Esophagus squamous epithelium (tissue), 5 donors: ENCODE results near the gene PTPRD. TPM values are rescaled to one million over a fixed set of nuclear protein-coding genes. Genes with fewer than 3 reads are reported as not detected.

Experiments used
- DNase-seq: peaks from one replicate; lab custom pipeline; 2025; lab: John Stamatoyannopoulos, UW
- H3K27ac ChIP-seq, 4 donors: fragments of 200-600 bp; sonication (generic); one replicate each; pipeline ENCODE4 v1.5.1; 2016 to 2019; ENCODE audit warnings: mild to moderate bottlenecking in 1 of 4
- H3K27me3 ChIP-seq, 4 donors: fragments of 200-600 bp; sonication (generic); 1 replicate in 3 of 4; 2 replicates in 1 of 4; pipeline versions ENCODE4 v1.5.1 to v1.6.0; 2017 to 2021; ENCODE audit warnings: antibody characterized with exemption in 1 of 4
- H3K36me3 ChIP-seq, 3 donors: fragments of 200-600 bp; sonication (generic); one replicate each; pipeline ENCODE4 v1.5.1; 2016 to 2019
- H3K4me1 ChIP-seq, 3 donors: fragments of 200-600 bp; sonication (generic); one replicate each; pipeline ENCODE4 v1.5.1; 2017 to 2019
- H3K4me3 ChIP-seq, 4 donors: fragments of 200-600 bp; sonication (generic); 1 replicate in 3 of 4; 2 replicates in 1 of 4; pipeline ENCODE4 v1.5.1; 2016 to 2019; ENCODE audit warnings: mild to moderate bottlenecking in 2 of 4, moderate library complexity in 1 of 4
- H3K9me3 ChIP-seq, 3 donors: fragments of 200-600 bp; sonication (generic); one replicate each; pipeline ENCODE4 v1.5.1; 2016 to 2019
- CTCF ChIP-seq, 6 experiments: fragments of 450-650 bp in 4 of 6; fragments of 200-600 bp in 2 of 6; sonication (generic) in 2 of 6; IDR thresholded peaks; one replicate each; pipeline ENCODE4 v1.5.1; 2016 to 2019; ENCODE audit warnings: antibody characterized with exemption in 6 of 6, mild to moderate bottlenecking in 4 of 6, moderate library complexity in 4 of 6
- POLR2A ChIP-seq, 4 donors: fragments of 450-650 bp; IDR thresholded peaks; one replicate each; pipeline ENCODE4 v1.6.1; 2017; ENCODE audit warnings: antibody characterized with exemption in 4 of 4, mild to moderate bottlenecking in 4 of 4, moderate library complexity in 3 of 4
- WGBS, 2 donors: methylation state at CpG; one replicate each; pipeline ENCODE4 v1.1.5; 2018; 5-methylcytosine and 5-hydroxymethylcytosine counted together
- intact Hi-C: fragments of 100-400 bp; cut with DNase I; formaldehyde crosslinking; loops from one replicate; pipeline ENCODE4 v1.15.0; 2022
- total RNA-seq, 4 donors: library from RNA; depleted of rRNA; stranded (reverse); fragments of >200 nt; gene quantifications; one replicate each; pipeline ENCODE4 v1.1.0, GENCODE V29; 2016
- donor health status: DM: yes; HTN: yes; CAD: no.

Gene PTPRD
- total RNA-seq, 4 donors from 2014 or later = 0.23 to 16.3 (median 6.6) TPM

GRCh38 chr9:8858596-8859161 lies 1754.1 kb downstream of the PTPRD start:
- H3K4me3 ChIP-seq = peak overlapping the region; percentile 48 to 73 (median 64)
- H3K27ac ChIP-seq = peak overlapping the region in 3 of 4 donors; percentile 10 to 48 (median 43)
- peaks cover 0 to 35% (median 15%) of the 10 kb centered on the region in 3 donors for H3K4me1 ChIP-seq
- intact Hi-C loops = no loop called here
- 22 to 40% methylated on average over 5 to 13 of the region's 27 CpGs for WGBS, 2 donors
- no peaks in the 10 kb centered on the region for H3K9me3 ChIP-seq
- no peak for DNase-seq
- TF ChIP-seq POLR2A (IDR thresholded peaks at IDR 0.05) (no peak), CTCF (IDR thresholded peaks at IDR 0.05) (no peak)
- H3K27me3 ChIP-seq = peaks cover 0 to 62% (median 4%) of the 10 kb centered on the region in 4 donors
- H3K36me3 ChIP-seq = no peaks in the 10 kb centered on the region

- TF ChIP-seq POLR2A (IDR thresholded peaks at IDR 0.05) (no peak), CTCF (IDR thresholded peaks at IDR 0.05) (no peak)
- peaks cover 0 to 35% (median 15%) of the 10 kb centered on the region in 3 donors for H3K4me1 ChIP-seq
- WGBS, 2 donors = 2% methylated on average over 29 to 43 of the region's 45 CpGs
- intact Hi-C loops = no loop called here
- H3K27me3 ChIP-seq = peaks cover 0 to 68% (median 4%) of the 10 kb centered on the region in 4 donors
- H3K9me3 ChIP-seq = no peaks in the 10 kb centered on the region
- H3K4me3 ChIP-seq = peak overlapping the region; percentile 48 to 73 (median 64)
- no peaks in the 10 kb centered on the region for H3K36me3 ChIP-seq
- DNase-seq = no peak
- H3K27ac ChIP-seq = peak overlapping the region in 3 of 4 donors; percentile 3 to 48 (median 43)
Observed at GRCh38 chr9:8857926-8858595, 1754.7 kb downstream of the PTPRD start.

GRCh38 chr9:8857068-8857925 lies 1755.5 kb downstream of the PTPRD start:
- no peak for TF ChIP-seq POLR2A (IDR thresholded peaks at IDR 0.05)
- TF ChIP-seq CTCF (IDR thresholded peaks at IDR 0.05) = peak in 1 of 6 experiments; percentile 11
- intact Hi-C loops = no loop called here
- Histone ChIP-seq H3K4me1 (peaks cover 0 to 35% (median 15%) of the 10 kb centered on the region in 3 donors), H3K36me3 (no peaks in the 10 kb centered on the region), H3K27me3 (peaks cover 0 to 74% (median 4%) of the 10 kb centered on the region in 4 donors), H3K9me3 (no peaks in the 10 kb centered on the region), H3K27ac (peak overlapping the region in 3 of 4 donors; percentile 3 to 48 (median 43)), H3K4me3 (peak overlapping the region; percentile 48 to 73 (median 64))
- WGBS, 2 donors = 0 to 4% methylated on average over 17 to 28 of the region's 76 CpGs
- DNase-seq = no peak

GRCh38 chr9:8856396-8857067 lies 1756.3 kb downstream of the PTPRD start:
- H3K4me1 ChIP-seq = peaks cover 0 to 35% (median 15%) of the 10 kb centered on the region in 3 donors
- no peaks in the 10 kb centered on the region for H3K36me3 ChIP-seq
- TF ChIP-seq POLR2A (IDR thresholded peaks at IDR 0.05) = no peak
- no peak for TF ChIP-seq CTCF (IDR thresholded peaks at IDR 0.05)
- H3K27me3 ChIP-seq = peaks cover 0 to 76% (median 4%) of the 10 kb centered on the region in 4 donors
- no peak overlapping the region for H3K27ac ChIP-seq
- no peaks in the 10 kb centered on the region for H3K9me3 ChIP-seq
- no peak for DNase-seq
- peak overlapping the region; percentile 48 to 73 (median 64) for H3K4me3 ChIP-seq
- 13 to 15% methylated on average over 9 of the region's 9 CpGs for WGBS, 2 donors
- intact Hi-C loops = no loop called here
